PFSK-1 (cell line): ENCODE results near the gene RHBDD3.

Experiments
- POLR2AphosphoS5 ChIP-seq: IDR thresholded peaks from 2 replicates; pipeline ENCODE4 v1.6.1; 2012; ENCODE audit warnings: low read depth, mild to moderate bottlenecking, control low read depth, low read length, moderate library complexity
- TF ChIP-seq, protein P1 (sequence below), 2 experiments: IDR thresholded peaks; 2 replicates each; pipeline versions ENCODE4 v1.6.1 to v1.8.0; 2011 to 2012; ENCODE audit warnings: low read depth in 2 of 2, low read length in 2 of 2, control low read depth in 1 of 2, inconsistent platforms in 1 of 2, mild to moderate bottlenecking in 1 of 2, moderate library complexity in 1 of 2; ENCODE audit not compliant: insufficient read depth in 1 of 2

DNA sequence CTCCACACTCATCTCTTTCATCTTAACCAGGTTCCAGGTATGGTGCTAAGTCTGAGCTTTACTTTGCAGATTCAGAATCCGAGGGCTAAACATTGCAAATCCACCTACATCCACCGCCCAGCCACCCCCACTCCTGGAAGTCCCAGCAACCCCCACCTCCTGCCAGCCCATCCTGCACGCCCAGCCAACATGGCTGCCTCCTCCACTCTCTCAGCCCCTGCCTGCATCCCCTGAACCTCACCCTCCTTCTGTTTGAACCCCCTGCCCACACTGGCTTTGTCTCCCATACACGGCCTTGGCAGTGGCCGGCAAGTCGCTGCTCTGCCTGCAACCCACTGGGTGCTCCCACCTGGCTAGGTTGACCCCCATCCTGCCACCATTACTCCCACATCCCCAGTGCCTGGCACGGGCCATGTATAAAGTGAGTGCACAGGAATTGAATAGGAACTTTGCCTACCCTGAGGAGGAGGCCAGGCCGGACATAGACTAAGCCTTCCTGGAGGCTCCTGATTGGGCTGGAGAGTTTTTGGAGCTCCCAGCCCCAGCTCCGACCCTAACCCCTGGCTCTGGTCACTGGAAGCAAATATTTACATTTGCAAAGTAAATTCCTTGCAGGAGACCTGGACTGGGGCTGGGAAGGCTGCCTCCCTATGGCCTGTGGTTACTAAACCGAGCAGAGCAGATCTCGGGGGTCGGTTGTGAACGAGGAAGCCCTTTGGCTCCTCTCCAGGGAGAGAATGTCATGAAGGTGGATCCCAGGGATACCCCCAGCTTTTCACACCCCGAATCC is 47.7 kb downstream of the RHBDD3 start:
- no peak for TF ChIP-seq POLR2AphosphoS5
- TF ChIP-seq, protein P1, sequence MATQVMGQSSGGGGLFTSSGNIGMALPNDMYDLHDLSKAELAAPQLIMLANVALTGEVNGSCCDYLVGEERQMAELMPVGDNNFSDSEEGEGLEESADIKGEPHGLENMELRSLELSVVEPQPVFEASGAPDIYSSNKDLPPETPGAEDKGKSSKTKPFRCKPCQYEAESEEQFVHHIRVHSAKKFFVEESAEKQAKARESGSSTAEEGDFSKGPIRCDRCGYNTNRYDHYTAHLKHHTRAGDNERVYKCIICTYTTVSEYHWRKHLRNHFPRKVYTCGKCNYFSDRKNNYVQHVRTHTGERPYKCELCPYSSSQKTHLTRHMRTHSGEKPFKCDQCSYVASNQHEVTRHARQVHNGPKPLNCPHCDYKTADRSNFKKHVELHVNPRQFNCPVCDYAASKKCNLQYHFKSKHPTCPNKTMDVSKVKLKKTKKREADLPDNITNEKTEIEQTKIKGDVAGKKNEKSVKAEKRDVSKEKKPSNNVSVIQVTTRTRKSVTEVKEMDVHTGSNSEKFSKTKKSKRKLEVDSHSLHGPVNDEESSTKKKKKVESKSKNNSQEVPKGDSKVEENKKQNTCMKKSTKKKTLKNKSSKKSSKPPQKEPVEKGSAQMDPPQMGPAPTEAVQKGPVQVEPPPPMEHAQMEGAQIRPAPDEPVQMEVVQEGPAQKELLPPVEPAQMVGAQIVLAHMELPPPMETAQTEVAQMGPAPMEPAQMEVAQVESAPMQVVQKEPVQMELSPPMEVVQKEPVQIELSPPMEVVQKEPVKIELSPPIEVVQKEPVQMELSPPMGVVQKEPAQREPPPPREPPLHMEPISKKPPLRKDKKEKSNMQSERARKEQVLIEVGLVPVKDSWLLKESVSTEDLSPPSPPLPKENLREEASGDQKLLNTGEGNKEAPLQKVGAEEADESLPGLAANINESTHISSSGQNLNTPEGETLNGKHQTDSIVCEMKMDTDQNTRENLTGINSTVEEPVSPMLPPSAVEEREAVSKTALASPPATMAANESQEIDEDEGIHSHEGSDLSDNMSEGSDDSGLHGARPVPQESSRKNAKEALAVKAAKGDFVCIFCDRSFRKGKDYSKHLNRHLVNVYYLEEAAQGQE (IDR thresholded peaks at IDR 0.05; ENCODE audit: insufficient read depth in 1 of 2, low read depth in 2 of 2, low read length in 2 of 2): no peak
